Keratinocyte (primary cell): ENCODE measurements around the gene P2RY12. TPM values are rescaled to one million over a fixed set of nuclear protein-coding genes. Genes with fewer than 3 reads are reported as not detected.

Source experiments
- DNase-seq: peaks from one replicate; pipeline ENCODE4 v3.0.0-alpha.2; 2011; ENCODE audit warnings: low read depth, missing footprints, low spot score
- FAIRE-seq: peaks from 2 replicates; lab custom pipeline; 2011; peaks lifted over from hg19 to GRCh38; lab: Jason Lieb, UNC
- H2AFZ ChIP-seq: 2 replicates; pipeline ENCODE4 v1.6.0; 2012; ENCODE audit warnings: low read length, control low read depth, inconsistent platforms; ENCODE audit not compliant: control insufficient read depth
- H3K27ac ChIP-seq: 2 replicates; pipeline ENCODE4 v1.5.1; 2011; ENCODE audit warnings: low read length; ENCODE audit not compliant: control insufficient read depth, insufficient read depth
- H3K27me3 ChIP-seq: 3 replicates; pipeline ENCODE4 v1.6.0; 2011; ENCODE audit warnings: low read length; ENCODE audit not compliant: control insufficient read depth, insufficient read depth; ENCODE audit errors: extremely low read depth
- H3K36me3 ChIP-seq, 2 experiments: 2 replicates in 1 of 2; 3 replicates in 1 of 2; pipeline ENCODE4 v1.5.1; 2011; ENCODE audit warnings: low read length in 2 of 2, mild to moderate bottlenecking in 1 of 2; ENCODE audit not compliant: control insufficient read depth in 2 of 2, insufficient read depth in 2 of 2; ENCODE audit errors: extremely low read depth in 1 of 2
- H3K4me1 ChIP-seq: 3 replicates; pipeline ENCODE4 v1.5.1; 2011; ENCODE audit warnings: low read length; ENCODE audit not compliant: control insufficient read depth, insufficient read depth; ENCODE audit errors: extremely low read depth
- H3K4me2 ChIP-seq: 3 replicates; pipeline ENCODE4 v1.6.0; 2011; ENCODE audit warnings: low read depth, low read length; ENCODE audit not compliant: control insufficient read depth, insufficient read depth; ENCODE audit errors: extremely low read depth
- H3K4me3 ChIP-seq, 3 experiments: fragments of 200-600 bp in 1 of 3; sonication (generic) in 1 of 3; 2 replicates in 2 of 3; 3 replicates in 1 of 3; pipeline ENCODE4 v1.5.1; 2011 to 2016; ENCODE audit warnings: low read length in 3 of 3, mild to moderate bottlenecking in 3 of 3, control low read depth in 2 of 3, inconsistent platforms in 1 of 3, low read depth in 1 of 3, mixed read lengths in 1 of 3, mixed run types in 1 of 3, moderate library complexity in 1 of 3; ENCODE audit not compliant: control insufficient read depth in 2 of 3, insufficient read depth in 2 of 3; ENCODE audit errors: extremely low read depth in 1 of 3
- H3K79me2 ChIP-seq: 2 replicates; pipeline ENCODE4 v1.6.0; 2012; ENCODE audit warnings: low read length; ENCODE audit not compliant: control insufficient read depth, insufficient read depth
- H3K9ac ChIP-seq: 3 replicates; pipeline ENCODE4 v1.6.0; 2011; ENCODE audit warnings: low read length; ENCODE audit not compliant: control insufficient read depth, insufficient read depth; ENCODE audit errors: extremely low read depth
- H3K9me1 ChIP-seq: 3 replicates; pipeline ENCODE4 v1.6.0; 2011; ENCODE audit warnings: low read length; ENCODE audit not compliant: control insufficient read depth, insufficient read depth; ENCODE audit errors: extremely low read depth
- H3K9me3 ChIP-seq: 2 replicates; pipeline ENCODE4 v1.5.1; 2012; ENCODE audit warnings: low read depth, low read length; ENCODE audit not compliant: control insufficient read depth
- H4K20me1 ChIP-seq: 3 replicates; pipeline ENCODE4 v1.6.0; 2011; ENCODE audit warnings: low read length; ENCODE audit not compliant: control insufficient read depth, insufficient read depth; ENCODE audit errors: extremely low read depth
- CTCF ChIP-seq, 3 experiments: IDR thresholded peaks in 1 of 3; conservative IDR thresholded peaks in 1 of 3; optimal IDR thresholded peaks in 1 of 3; 2 replicates in 2 of 3; 3 replicates in 1 of 3; pipeline versions ENCODE3 to v1.5.1; 2011; ENCODE audit warnings: low read length in 3 of 3, mild to moderate bottlenecking in 3 of 3, moderate library complexity in 2 of 3, control low read depth in 1 of 3, inconsistent platforms in 1 of 3; ENCODE audit not compliant: insufficient read depth in 2 of 3; ENCODE audit errors: extremely low read depth in 1 of 3
- EZH2 ChIP-seq: IDR thresholded peaks from one replicate; pipeline ENCODE4 v1.6.1; 2012; ENCODE audit warnings: inconsistent platforms, mild to moderate bottlenecking, low read length, moderate library complexity
- dilution Hi-C: fragments of 300-500 bp; cut with MboI; formaldehyde crosslinking; loops from one replicate; pipeline ENCODE4 v1.7.0; 2020; ENCODE audit warnings: low sequenced_read_pairs; ENCODE audit not compliant: extremely low pct_ligation_motif_present
- polyA plus RNA-seq, 5 experiments: library from polyadenylated mRNA; depleted of rRNA in 3 of 5; stranded (reverse) in 3 of 5; stranded (forward) in 1 of 5; unstranded in 1 of 5; fragments of >200 nt; gene quantifications; 1 replicate in 1 of 5; 2 replicates in 3 of 5; 3 replicates in 1 of 5; pipeline versions ENCODE4 v1.2.1 to v1.2.3, GENCODE V29; 2011 to 2012; ENCODE audit warnings: missing spikeins in 2 of 5, low read depth in 1 of 5, low replicate concordance in 1 of 5

P2RY12 gene
- polyA plus RNA-seq, 1 donor (not counting 4 experiments of a cell fraction or from before 2014, with no cell fraction given): not detected

- dilution Hi-C loops: no loop called here
- no peaks in the 10 kb centered on the region for H3K36me3 ChIP-seq
- no peak for FAIRE-seq
These were observed 14.3 kb upstream of the P2RY12 start for GRCh38 chr3:151398895-151399294.

DNA sequence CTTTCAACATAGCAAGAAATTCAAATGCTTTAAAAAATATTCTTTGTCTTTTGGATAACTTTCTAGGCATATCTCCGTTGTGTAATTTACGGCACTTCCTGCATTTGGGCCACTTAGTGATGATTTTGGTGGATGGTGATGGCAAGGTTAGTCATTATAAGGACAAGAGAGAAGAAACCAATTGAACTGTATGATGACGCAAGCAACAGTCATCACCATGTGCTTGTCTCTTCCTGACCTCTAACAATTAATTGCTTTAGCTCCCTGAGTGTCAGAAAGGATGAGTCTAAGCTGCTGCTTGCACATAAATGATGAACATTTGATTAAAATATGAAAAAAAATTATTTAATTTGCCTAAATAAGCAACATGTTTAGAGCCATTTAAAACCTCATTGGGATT, 11.3 kb upstream of the P2RY12 start:
- DNase-seq (peak; percentile 67), FAIRE-seq (peak; percentile 64)
- dilution Hi-C loops: no loop called here
- Histone ChIP-seq H2AFZ (no peak overlapping the region), H3K4me3 (no peak overlapping the region), H3K9me3 (no peaks in the 10 kb centered on the region), H3K9ac (no peak overlapping the region), H3K9me1 (no peaks in the 10 kb centered on the region), H3K4me1 (peaks cover 26% of the 10 kb centered on the region), H3K27me3 (no peaks in the 10 kb centered on the region), H3K27ac (peak overlapping the region; percentile 36), H4K20me1 (no peaks in the 10 kb centered on the region), H3K79me2 (no peaks in the 10 kb centered on the region), H3K4me2 (no peak overlapping the region), H3K36me3 (no peaks in the 10 kb centered on the region)
- TF ChIP-seq CTCF (optimal IDR thresholded peaks at IDR 0.05 in 1 of 3, IDR thresholded peaks at IDR 0.05 in 1 of 3, conservative IDR thresholded peaks at IDR 0.05 in 1 of 3; ENCODE audit: extremely low read depth in 1 of 3, insufficient read depth in 2 of 3, low read length in 3 of 3) (no peak), EZH2 (no peak)

More at GRCh38 chr3:151398895-151399294, 14.3 kb upstream of the P2RY12 start:
- TF ChIP-seq CTCF (optimal IDR thresholded peaks at IDR 0.05 in 1 of 3, IDR thresholded peaks at IDR 0.05 in 1 of 3, conservative IDR thresholded peaks at IDR 0.05 in 1 of 3; ENCODE audit: extremely low read depth in 1 of 3, insufficient read depth in 2 of 3, low read length in 3 of 3) (no peak), EZH2 (no peak)
- Histone ChIP-seq H3K9me3 (no peaks in the 10 kb centered on the region), H3K79me2 (no peaks in the 10 kb centered on the region), H3K4me3 (no peak overlapping the region), H3K9ac (no peak overlapping the region), H3K27ac (no peak overlapping the region), H3K4me2 (no peak overlapping the region), H3K4me1 (peaks cover 32% of the 10 kb centered on the region), H3K27me3 (no peaks in the 10 kb centered on the region), H3K9me1 (no peaks in the 10 kb centered on the region), H2AFZ (no peak overlapping the region), H4K20me1 (no peaks in the 10 kb centered on the region)
- DNase-seq: no peak
